ENCODE measurements around the gene ZNF701.
"Not testable (repeated sequence)": the region's sequence is repeated elsewhere in the genome, so short reads cannot be mapped to it uniquely, and the experiment has no call there.

ZNF701 gene

GRCh38 chr19:52527956-52528351 lies 42.1 kb upstream of the ZNF701 start:
- H3K27me3 ChIP-seq (ENCODE audit: low read depth, low read length): no peaks in the 10 kb centered on the region
- peak overlapping the region; percentile 78 for H3K4me2 ChIP-seq (ENCODE audit: low read length)
- no peak overlapping the region for H3K27ac ChIP-seq (ENCODE audit: low read length)
- H3K9me3 ChIP-seq (ENCODE audit: insufficient read depth, low read length): peaks cover 6% of the 10 kb centered on the region; the same call in 1 of the 2 replicates
- peak overlapping the region; percentile 62 for H2AFZ ChIP-seq (ENCODE audit: low read depth, low read length)
- H3K4me3 ChIP-seq (ENCODE audit: low read length): peak overlapping the region; percentile 91
- H3K9ac ChIP-seq (ENCODE audit: low read length): peak overlapping the region; percentile 79
- H4K20me1 ChIP-seq (ENCODE audit: insufficient read depth, low read length): no peaks in the 10 kb centered on the region
- H3K36me3 ChIP-seq (replicated peaks; ENCODE audit: low read depth, low read length): peaks cover 3% of the 10 kb centered on the region
- TF ChIP-seq EZH2phosphoT487 (IDR thresholded peaks at IDR 0.05; ENCODE audit: low read depth) (no peak), CTCF (IDR thresholded peaks at IDR 0.05; ENCODE audit: low read depth, low read length) (no peak)
- H3K79me2 ChIP-seq (ENCODE audit: low read length): peaks cover 8% of the 10 kb centered on the region
- H3K4me1 ChIP-seq (ENCODE audit: low read length): no peaks in the 10 kb centered on the region; the same call in 1 of the 2 replicates

GRCh38 chr19:52532480-52532879 lies 37.6 kb upstream of the ZNF701 start:
- Histone ChIP-seq H3K4me2 (ENCODE audit: low read length) (no peak overlapping the region), H3K79me2 (ENCODE audit: low read length) (peaks cover 8% of the 10 kb centered on the region), H3K9me3 (ENCODE audit: insufficient read depth, low read length) (no peaks in the 10 kb centered on the region), H4K20me1 (ENCODE audit: insufficient read depth, low read length) (no peaks in the 10 kb centered on the region), H3K27me3 (ENCODE audit: low read depth, low read length) (no peaks in the 10 kb centered on the region), H3K9ac (ENCODE audit: low read length) (no peak overlapping the region), H3K4me1 (ENCODE audit: low read length) (no peaks in the 10 kb centered on the region), H3K27ac (ENCODE audit: low read length) (no peak overlapping the region), H3K4me3 (ENCODE audit: low read length) (no peak overlapping the region), H3K36me3 (replicated peaks; ENCODE audit: low read depth, low read length) (peaks cover 9% of the 10 kb centered on the region), H2AFZ (ENCODE audit: low read depth, low read length) (no peak overlapping the region)
- TF ChIP-seq CTCF (IDR thresholded peaks at IDR 0.05; ENCODE audit: low read depth, low read length): no peak
- TF ChIP-seq EZH2phosphoT487 (IDR thresholded peaks at IDR 0.05; ENCODE audit: low read depth): no peak

GRCh38 chr19:52533901-52534300 lies 36.2 kb upstream of the ZNF701 start:
- no peaks in the 10 kb centered on the region; the same call in 1 of the 2 replicates for H3K79me2 ChIP-seq (ENCODE audit: low read length)
- H4K20me1 ChIP-seq (ENCODE audit: insufficient read depth, low read length): no peaks in the 10 kb centered on the region
- no peaks in the 10 kb centered on the region for H3K9me3 ChIP-seq (ENCODE audit: insufficient read depth, low read length)
- no peak for TF ChIP-seq CTCF (IDR thresholded peaks at IDR 0.05; ENCODE audit: low read depth, low read length)
- TF ChIP-seq EZH2phosphoT487 (IDR thresholded peaks at IDR 0.05; ENCODE audit: low read depth): no peak
- H3K4me2 ChIP-seq (ENCODE audit: low read length): no peak overlapping the region
- H3K4me3 ChIP-seq (ENCODE audit: low read length): no peak overlapping the region
- no peak overlapping the region for H3K9ac ChIP-seq (ENCODE audit: low read length)
- H3K27me3 ChIP-seq (ENCODE audit: low read depth, low read length): no peaks in the 10 kb centered on the region
- no peak overlapping the region for H2AFZ ChIP-seq (ENCODE audit: low read depth, low read length)
- no peaks in the 10 kb centered on the region for H3K4me1 ChIP-seq (ENCODE audit: low read length)
- H3K36me3 ChIP-seq (replicated peaks; ENCODE audit: low read depth, low read length): peaks cover 9% of the 10 kb centered on the region
- no peak overlapping the region for H3K27ac ChIP-seq (ENCODE audit: low read length)

GRCh38 chr19:52535385-52535770 lies 34.7 kb upstream of the ZNF701 start:
- not testable (repeated sequence) for H3K36me3 ChIP-seq (replicated peaks; ENCODE audit: low read depth, low read length); H3K27ac ChIP-seq (ENCODE audit: low read length)

More at GRCh38 chr19:52535385-52535770, 34.7 kb upstream of the ZNF701 start:
- H4K20me1 ChIP-seq (ENCODE audit: insufficient read depth, low read length); H3K27me3 ChIP-seq (ENCODE audit: low read depth, low read length); H3K4me3 ChIP-seq (ENCODE audit: low read length); H3K4me2 ChIP-seq (ENCODE audit: low read length); H2AFZ ChIP-seq (ENCODE audit: low read depth, low read length); H3K9ac ChIP-seq (ENCODE audit: low read length); H3K9me3 ChIP-seq (ENCODE audit: insufficient read depth, low read length); H3K79me2 ChIP-seq (ENCODE audit: low read length); H3K4me1 ChIP-seq (ENCODE audit: low read length): not testable (repeated sequence)
